ENCODE measurements around the gene BLOC1S5. TPM values are rescaled to one million over a fixed set of nuclear protein-coding genes. Genes with fewer than 3 reads are reported as not detected.
A peak's percentile ranks its signal among the peaks of the same experiment; 100 is the strongest.

BLOC1S5 gene
- total and polyA plus RNA-seq, 2 of the 13 experiments (the other 11 are each of a cell fraction or from before 2014, with no cell fraction given) = 10.5 to 41.5 TPM

- TF ChIP-seq SOX13 (IDR thresholded peaks at IDR 0.05) (peak; percentile 12; the same call in 1 of the 2 replicates), SOX13 (CRISPR knock-in tag; conservative IDR thresholded peaks at IDR 0.05 in 1 of 2, IDR thresholded peaks at IDR 0.05 in 1 of 2) (peak in 1 of 2 experiments; percentile 68; a peak in 2 of 4 replicates), ZNF362 (CRISPR knock-in tag; IDR thresholded peaks at IDR 0.05; ENCODE audit: borderline replicate concordance) (peak; percentile 100), SMARCE1 (IDR thresholded peaks at IDR 0.05; ENCODE audit: borderline replicate concordance) (no peak), SIX4 (CRISPR knock-in tag; IDR thresholded peaks at IDR 0.05) (peak; percentile 97), MYNN (CRISPR knock-in tag; IDR thresholded peaks at IDR 0.05; ENCODE audit: low read depth) (no peak; the same call in 1 of the 2 replicates), ISX (CRISPR knock-in tag; conservative IDR thresholded peaks at IDR 0.05) (0 out of 2 replicates have a peak, but pooled peaks have one; percentile 30), KLF13 (CRISPR knock-in tag; IDR thresholded peaks at IDR 0.05) (0 out of 2 replicates have a peak, but pooled peaks have one; percentile 41), ZBTB49 (CRISPR knock-in tag; IDR thresholded peaks at IDR 0.05; ENCODE audit: borderline replicate concordance) (0 out of 2 replicates have a peak, but pooled peaks have one; percentile 14), ZNF678 (CRISPR knock-in tag; IDR thresholded peaks at IDR 0.05) (no peak), ZNF83 (CRISPR knock-in tag; IDR thresholded peaks at IDR 0.05; ENCODE audit: borderline replicate concordance) (no peak), ZNF546 (CRISPR knock-in tag; conservative IDR thresholded peaks at IDR 0.05) (peak; percentile 81; the same call in 1 of the 2 replicates), HCFC1 (IDR thresholded peaks at IDR 0.05; ENCODE audit: low read depth, low read length) (peak; percentile 91), ZNF597 (CRISPR knock-in tag; IDR thresholded peaks at IDR 0.05) (no peak), TBX3 (IDR thresholded peaks at IDR 0.05; ENCODE audit: borderline replicate concordance) (peak; percentile 36; the same call in 1 of the 2 replicates), AGO1 (IDR thresholded peaks at IDR 0.05; ENCODE audit: low read depth, low read length, poor library complexity, severe bottlenecking) (peak; percentile 61), HOXD1 (CRISPR knock-in tag; IDR thresholded peaks at IDR 0.05) (no peak), RELA (CRISPR knock-in tag; IDR thresholded peaks at IDR 0.05) (peak; percentile 93; the same call in 1 of the 2 replicates), ZNF180 (CRISPR knock-in tag; IDR thresholded peaks at IDR 0.05; ENCODE audit: borderline replicate concordance, low read depth) (no peak), ZNF414 (CRISPR knock-in tag; IDR thresholded peaks at IDR 0.05) (peak; percentile 51; the same call in 1 of the 2 replicates), SAP130 (CRISPR knock-in tag; IDR thresholded peaks at IDR 0.05; ENCODE audit: low read depth) (peak; percentile 92), ATF7 (IDR thresholded peaks at IDR 0.05) (no peak), ATF7 (CRISPR knock-in tag; IDR thresholded peaks at IDR 0.05) (no peak; the same call in 1 of the 2 replicates)
Observed at GRCh38 chr6:8063761-8064637, at the start of gene BLOC1S5 (continued).
